H1 (cell line): Measurements from ENCODE around the gene CAMK2G. TPM values are rescaled to one million over a fixed set of nuclear protein-coding genes. Genes with fewer than 3 reads are reported as not detected.

Experiments used
- CTCF ChIA-PET: fragments of 300-600 bp; sonication (Branson Sonifier 250); formaldehyde crosslinking; loops from one replicate; lab custom pipeline; 2021; ENCODE audit not compliant: partially characterized antibody; lab: Charles Lee
- POLR2A ChIA-PET: fragments of 300-600 bp; sonication (Branson Sonifier 250); formaldehyde crosslinking; loops from one replicate; lab custom pipeline; 2021; ENCODE audit warnings: inconsistent platforms; ENCODE audit not compliant: partially characterized antibody; lab: Charles Lee
- DNase-seq, 2 experiments: peaks; one replicate each; pipeline versions ENCODE4 v3.0.0 to v3.0.0-alpha.2; 2010 to 2022; ENCODE audit warnings: low spot score in 2 of 2, low read depth in 1 of 2, mixed read lengths in 1 of 2
- FAIRE-seq: peaks from 2 replicates; lab custom pipeline; 2011; peaks lifted over from hg19 to GRCh38; lab: Jason Lieb, UNC
- H2AFZ ChIP-seq: 2 replicates; pipeline ENCODE4 v1.8.1; 2012; ENCODE audit warnings: low read length, inconsistent platforms
- H2AK5ac ChIP-seq: 2 replicates; pipeline ENCODE4 v1.6.1; 2013; ENCODE audit warnings: low read depth, low read length
- H2BK120ac ChIP-seq: replicated peaks from 2 replicates; pipeline ENCODE3; 2013; ENCODE audit warnings: low read depth, low read length, inconsistent platforms
- H2BK12ac ChIP-seq: 2 replicates; pipeline ENCODE4 v1.6.1; 2013; ENCODE audit warnings: low read depth, low read length
- H2BK15ac ChIP-seq: 2 replicates; pipeline ENCODE4 v1.6.1; 2013; ENCODE audit warnings: low read length
- H2BK20ac ChIP-seq: 2 replicates; pipeline ENCODE4 v1.6.1; 2013; ENCODE audit warnings: low read length
- H2BK5ac ChIP-seq: 2 replicates; pipeline ENCODE4 v1.6.1; 2013; ENCODE audit warnings: low read depth, low read length
- H3K14ac ChIP-seq: 2 replicates; pipeline ENCODE4 v1.6.1; 2013; ENCODE audit warnings: inconsistent platforms; ENCODE audit not compliant: insufficient read length
- H3K18ac ChIP-seq: 2 replicates; pipeline ENCODE4 v1.6.1; 2013; ENCODE audit warnings: low read length; ENCODE audit errors: extremely low read depth
- H3K23ac ChIP-seq: 2 replicates; pipeline ENCODE4 v1.6.1; 2013; ENCODE audit warnings: inconsistent platforms; ENCODE audit not compliant: insufficient read length
- H3K23me2 ChIP-seq: 2 replicates; pipeline ENCODE4 v1.6.1; 2013; ENCODE audit warnings: low read depth, low read length
- H3K27ac ChIP-seq: 2 replicates; pipeline ENCODE4 v1.6.1; 2011; ENCODE audit warnings: low read depth, low read length, inconsistent platforms
- H3K27me3 ChIP-seq, 4 experiments: replicated peaks in 1 of 4; 1 replicate in 1 of 4; 2 replicates in 3 of 4; pipeline versions ENCODE4 v1.6.1 to v1.8.1; 2011 to 2013; ENCODE audit warnings: low read length in 3 of 4, mild to moderate bottlenecking in 3 of 4, inconsistent platforms in 2 of 4, mixed read lengths in 2 of 4, moderate library complexity in 1 of 4; ENCODE audit not compliant: control insufficient read depth in 3 of 4, insufficient read depth in 3 of 4; ENCODE audit errors: extremely low read depth in 1 of 4
- H3K36me3 ChIP-seq, 4 experiments: 2 replicates each; pipeline versions ENCODE4 v1.6.1 to v1.8.1; 2011 to 2013; ENCODE audit warnings: mild to moderate bottlenecking in 4 of 4, low read length in 3 of 4, moderate library complexity in 2 of 4, control low read depth in 1 of 4, inconsistent platforms in 1 of 4; ENCODE audit not compliant: insufficient read depth in 4 of 4, control insufficient read depth in 2 of 4
- H3K4ac ChIP-seq: replicated peaks from 2 replicates; pipeline ENCODE3; 2013; ENCODE audit warnings: low read length, low read depth, mixed read lengths, inconsistent platforms; ENCODE audit not compliant: insufficient read length
- H3K4me1 ChIP-seq, 4 experiments: replicated peaks in 1 of 4; 1 replicate in 1 of 4; 2 replicates in 3 of 4; pipeline versions ENCODE4 v1.6.1 to v1.8.1; 2011 to 2013; ENCODE audit warnings: low read length in 3 of 4, inconsistent platforms in 2 of 4, mixed read lengths in 1 of 4; ENCODE audit not compliant: insufficient read depth in 4 of 4, control insufficient read depth in 3 of 4
- H3K4me2 ChIP-seq, 2 experiments: 2 replicates each; pipeline versions ENCODE4 v1.6.1 to v1.8.1; 2011 to 2013; ENCODE audit warnings: low read depth in 2 of 2, low read length in 2 of 2, control low read depth in 1 of 2, inconsistent platforms in 1 of 2, mild to moderate bottlenecking in 1 of 2; ENCODE audit not compliant: insufficient read depth in 1 of 2
- H3K4me3 ChIP-seq, 4 experiments: fragments of 200-600, 300-600 bp in 1 of 4; sonication (generic), shearing (Covaris generic), sonication (Bioruptor Twin) in 1 of 4; 2 replicates each; pipeline versions ENCODE4 v1.5.1 to v1.8.1; 2011 to 2016; ENCODE audit warnings: low read length in 4 of 4, low read depth in 3 of 4, control low read depth in 2 of 4, inconsistent platforms in 2 of 4, mild to moderate bottlenecking in 2 of 4, mixed read lengths in 1 of 4, moderate library complexity in 1 of 4; ENCODE audit not compliant: insufficient read depth in 2 of 4; ENCODE audit errors: extremely low read depth in 1 of 4
- H3K56ac ChIP-seq: replicated peaks from 2 replicates; pipeline ENCODE3; 2013; ENCODE audit warnings: low read depth, mild to moderate bottlenecking, mixed read lengths, low read length, inconsistent platforms; ENCODE audit not compliant: insufficient read length
- H3K79me1 ChIP-seq: 2 replicates; pipeline ENCODE4 v1.6.1; 2013; ENCODE audit warnings: low read depth, low read length, control low read depth
- H3K79me2 ChIP-seq, 2 experiments: 2 replicates each; pipeline versions ENCODE4 v1.6.1 to v1.8.1; 2012 to 2013; ENCODE audit warnings: low read length in 2 of 2, mild to moderate bottlenecking in 2 of 2, inconsistent platforms in 1 of 2; ENCODE audit not compliant: insufficient read depth in 2 of 2, control insufficient read depth in 1 of 2
- H3K9ac ChIP-seq, 4 experiments: replicated peaks in 1 of 4; 1 replicate in 1 of 4; 2 replicates in 3 of 4; pipeline versions ENCODE4 v1.6.1 to v1.8.1; 2011 to 2013; ENCODE audit warnings: low read depth in 3 of 4, low read length in 3 of 4, control low read depth in 2 of 4, mild to moderate bottlenecking in 2 of 4, moderate library complexity in 2 of 4, inconsistent platforms in 1 of 4; ENCODE audit errors: extremely low read depth in 1 of 4
- H3K9me3 ChIP-seq, 2 experiments: 2 replicates each; pipeline versions ENCODE4 v1.6.1 to v1.8.1; 2012 to 2013; ENCODE audit warnings: mild to moderate bottlenecking in 2 of 2, moderate library complexity in 2 of 2, control low read depth in 1 of 2, inconsistent platforms in 1 of 2, low read depth in 1 of 2, low read length in 1 of 2, mixed read lengths in 1 of 2; ENCODE audit not compliant: insufficient read depth in 2 of 2
- H4K20me1 ChIP-seq, 2 experiments: replicated peaks in 1 of 2; 2 replicates each; pipeline versions ENCODE3 to v1.8.1; 2011 to 2013; ENCODE audit warnings: inconsistent platforms in 2 of 2, low read length in 2 of 2, mild to moderate bottlenecking in 1 of 2; ENCODE audit not compliant: insufficient read depth in 2 of 2, control insufficient read depth in 1 of 2
- H4K5ac ChIP-seq: 2 replicates; pipeline ENCODE4 v1.6.1; 2013; ENCODE audit warnings: low read length, low read depth, mixed read lengths, inconsistent platforms; ENCODE audit not compliant: insufficient read length
- H4K8ac ChIP-seq: 2 replicates; pipeline ENCODE4 v1.8.0; 2013; ENCODE audit warnings: mild to moderate bottlenecking, moderate library complexity, low read length, inconsistent platforms; ENCODE audit not compliant: insufficient read depth; ENCODE audit errors: extremely low read depth
- H4K91ac ChIP-seq: replicated peaks from 2 replicates; pipeline ENCODE3; 2013; ENCODE audit warnings: low read length, mixed read lengths, inconsistent platforms; ENCODE audit not compliant: insufficient read length
- CBX5 ChIP-seq: fragments of 300-800, 300-1000 bp; sonication (generic); IDR thresholded peaks from 2 replicates; pipeline ENCODE4 v1.7.1; 2016; ENCODE audit warnings: antibody characterized with exemption, low read length, low read depth
- CEBPB ChIP-seq: IDR thresholded peaks from 2 replicates; pipeline ENCODE4 v1.6.1; 2012; ENCODE audit warnings: low read depth, low read length
- EGR1 ChIP-seq: IDR thresholded peaks from 2 replicates; pipeline ENCODE4 v1.6.1; 2011; ENCODE audit warnings: low read depth, low read length, borderline replicate concordance
- EP300 ChIP-seq, 2 experiments: IDR thresholded peaks; 1 replicate in 1 of 2; 2 replicates in 1 of 2; pipeline ENCODE4 v1.6.1; 2011 to 2012; ENCODE audit warnings: low read depth in 2 of 2, low read length in 2 of 2, mild to moderate bottlenecking in 2 of 2, borderline replicate concordance in 1 of 2, inconsistent platforms in 1 of 2, moderate library complexity in 1 of 2
- EZH2 ChIP-seq: fragments of 200-600 bp; sonication (generic); IDR thresholded peaks from 2 replicates; pipeline ENCODE4 v1.7.1; 2012; ENCODE audit warnings: low read depth, mild to moderate bottlenecking, moderate library complexity, low read length, inconsistent platforms; ENCODE audit not compliant: severe bottlenecking
- KDM1A ChIP-seq: fragments of 200-600, 300-600 bp; sonication (generic); IDR thresholded peaks from 2 replicates; pipeline ENCODE4 v1.7.1; 2016; ENCODE audit warnings: mild to moderate bottlenecking, low read length, borderline replicate concordance
- NRF1 ChIP-seq: IDR thresholded peaks from 2 replicates; pipeline ENCODE4 v1.6.1; 2011; ENCODE audit warnings: mild to moderate bottlenecking, low read depth, low read length, improper control_type of control experiment
- POLR2AphosphoS5 ChIP-seq: IDR thresholded peaks from 2 replicates; pipeline ENCODE4 v1.6.1; 2011; ENCODE audit warnings: low read depth, low read length
- SIN3A ChIP-seq, 2 experiments: IDR thresholded peaks in 1 of 2; conservative IDR thresholded peaks in 1 of 2; 2 replicates each; pipeline ENCODE4 v1.6.1; 2011 to 2012; ENCODE audit warnings: low read length in 2 of 2, improper control_type of control experiment in 1 of 2, low read depth in 1 of 2, mild to moderate bottlenecking in 1 of 2
- SIRT6 ChIP-seq: IDR thresholded peaks from one replicate; pipeline ENCODE4 v1.7.1; 2012; ENCODE audit warnings: low read length, inconsistent platforms
- SP2 ChIP-seq: IDR thresholded peaks from 2 replicates; pipeline ENCODE4 v1.6.1; 2012; ENCODE audit warnings: mild to moderate bottlenecking, low read length, inconsistent platforms
- SP4 ChIP-seq: IDR thresholded peaks from 2 replicates; pipeline ENCODE4 v1.6.1; 2012; ENCODE audit warnings: low read length, inconsistent platforms
- SUZ12 ChIP-seq: fragments of 200-600 bp; sonication (generic); IDR thresholded peaks from 2 replicates; pipeline ENCODE4 v1.6.1; 2012; ENCODE audit warnings: mild to moderate bottlenecking, inconsistent platforms, low read length, moderate library complexity, mixed read lengths
- TAF7 ChIP-seq: optimal IDR thresholded peaks from 2 replicates; pipeline ENCODE3; 2011; ENCODE audit warnings: low read depth, mild to moderate bottlenecking, inconsistent platforms, low read length, moderate library complexity, borderline replicate concordance
- WGBS, 2 experiments: shearing (Covaris generic) in 1 of 2; methylation state at CpG; one replicate each; pipeline versions ENCODE4 v1.1.6 to v1.1.7; 2013 to 2015; ENCODE audit warnings: low lambda C conversion rate in 2 of 2, mixed read lengths in 2 of 2, inconsistent platforms in 1 of 2, low coverage in 1 of 2, missing lambda C conversion rate in 1 of 2; ENCODE audit not compliant: insufficient replicate concordance in 2 of 2, insufficient coverage in 1 of 2, insufficient read length in 1 of 2; ENCODE audit errors: extremely low coverage in 1 of 2, missing lambda C conversion rate in 1 of 2; 5-methylcytosine and 5-hydroxymethylcytosine counted together
- polyA plus RNA-seq, 7 experiments: library from polyadenylated mRNA; depleted of rRNA in 3 of 7; stranded (reverse) in 5 of 7; unstranded in 2 of 7; fragments of >200 nt in 5 of 7; fragments of 200-250 nt in 2 of 7; gene quantifications; 1 replicate in 5 of 7; 2 replicates in 1 of 7; 4 replicates in 1 of 7; pipeline versions ENCODE4 v1.2.1 to v1.2.3, GENCODE V29; 2011 to 2013; ENCODE audit warnings: missing spikeins in 2 of 7, mixed read lengths in 2 of 7
- total RNA-seq: library from RNA; stranded (reverse); fragmentation: NEBNext Ultra II Directional; extraction: Animal tissue kit (Norgen Biotek cat#: 25700); gene quantifications from 2 replicates; pipeline ENCODE4 v1.2.1, GENCODE V29; 2021

Gene CAMK2G
- total and polyA plus RNA-seq, 2 of the 8 experiments (the other 6 are each of a cell fraction or from before 2014, with no cell fraction given): 28.9 to 31.7 TPM

GRCh38 chr10:73779018-73779417 lies 95.3 kb downstream of the CAMK2G start:
- Histone ChIP-seq H3K23me2 (peaks cover 2% of the 10 kb centered on the region; the same call in 1 of the 2 replicates), H3K4ac (no peak overlapping the region), H2AFZ (no peak overlapping the region), H4K5ac (no peak overlapping the region), H3K9ac (no peak overlapping the region), H2BK12ac (no peak overlapping the region), H3K79me2 (peaks cover 6 to 46% of the 10 kb centered on the region in 2 experiments; a peak in 3 of 4 replicates), H3K79me1 (peaks cover 2% of the 10 kb centered on the region; the same call in 1 of the 2 replicates), H3K18ac (no peak overlapping the region), H3K4me3 (no peak overlapping the region), H2BK20ac (no peak overlapping the region), H4K20me1 (peaks cover 2 to 9% of the 10 kb centered on the region in 2 experiments), H3K9me3 (no peaks in the 10 kb centered on the region), H3K27ac (no peak overlapping the region), H3K27me3 (no peaks in the 10 kb centered on the region; a peak in 1 of 7 replicates), H4K8ac (no peak overlapping the region), H2AK5ac (no peak overlapping the region), H2BK5ac (no peak overlapping the region), H3K23ac (no peak overlapping the region), H3K4me2 (no peak overlapping the region), H2BK15ac (no peak overlapping the region), H3K4me1 (peaks cover 0 to 5% (median 4%) of the 10 kb centered on the region in 4 experiments; a peak in 4 of 7 replicates), H3K56ac (no peak overlapping the region), H4K91ac (no peak overlapping the region), H3K14ac (no peak overlapping the region), H3K36me3 (peaks cover 0 to 45% (median 10%) of the 10 kb centered on the region in 4 experiments; a peak in 6 of 8 replicates), H2BK120ac (no peak overlapping the region)
- CTCF ChIA-PET: interaction anchor here (0.7 kb wide), 3 partner anchors 16 to 1733 kb away, joined by 3 to 6 read pairs (median 4); no protein-coding TSS in a partner anchor
- POLR2A ChIA-PET: interaction anchor here (1.4 to 2.0 kb wide), 7 partner anchors 9 to 36 kb away, joined by 3 to 8 read pairs (median 5); no protein-coding TSS in a partner anchor
- 91% methylated on average over 5 of the region's 5 CpGs; no CpG with 5 or more reads in 1 of the 2 experiments for WGBS, 2 experiments
- no peak for FAIRE-seq
- DNase-seq: no peak
- TF ChIP-seq CBX5: no peak
- no peak for TF ChIP-seq SIN3A (conservative IDR thresholded peaks at IDR 0.05 in 1 of 2, IDR thresholded peaks at IDR 0.05 in 1 of 2; ENCODE audit: low read depth in 1 of 2, low read length in 2 of 2)
- TF ChIP-seq SP2: no peak
- TF ChIP-seq SP4: no peak
- TF ChIP-seq SUZ12: no peak
- TF ChIP-seq POLR2AphosphoS5: no peak
- TF ChIP-seq KDM1A: no peak
- no peak for TF ChIP-seq EZH2
- no peak for TF ChIP-seq CEBPB
- no peak for TF ChIP-seq EGR1
- no peak for TF ChIP-seq TAF7
- TF ChIP-seq SIRT6: no peak
- TF ChIP-seq NRF1: no peak
- no peak for TF ChIP-seq EP300 (IDR thresholded peaks at IDR 0.05; ENCODE audit: borderline replicate concordance in 1 of 2, low read depth in 2 of 2, low read length in 2 of 2)
